ENCODE data around the gene COL23A1.

Gene COL23A1

DNA sequence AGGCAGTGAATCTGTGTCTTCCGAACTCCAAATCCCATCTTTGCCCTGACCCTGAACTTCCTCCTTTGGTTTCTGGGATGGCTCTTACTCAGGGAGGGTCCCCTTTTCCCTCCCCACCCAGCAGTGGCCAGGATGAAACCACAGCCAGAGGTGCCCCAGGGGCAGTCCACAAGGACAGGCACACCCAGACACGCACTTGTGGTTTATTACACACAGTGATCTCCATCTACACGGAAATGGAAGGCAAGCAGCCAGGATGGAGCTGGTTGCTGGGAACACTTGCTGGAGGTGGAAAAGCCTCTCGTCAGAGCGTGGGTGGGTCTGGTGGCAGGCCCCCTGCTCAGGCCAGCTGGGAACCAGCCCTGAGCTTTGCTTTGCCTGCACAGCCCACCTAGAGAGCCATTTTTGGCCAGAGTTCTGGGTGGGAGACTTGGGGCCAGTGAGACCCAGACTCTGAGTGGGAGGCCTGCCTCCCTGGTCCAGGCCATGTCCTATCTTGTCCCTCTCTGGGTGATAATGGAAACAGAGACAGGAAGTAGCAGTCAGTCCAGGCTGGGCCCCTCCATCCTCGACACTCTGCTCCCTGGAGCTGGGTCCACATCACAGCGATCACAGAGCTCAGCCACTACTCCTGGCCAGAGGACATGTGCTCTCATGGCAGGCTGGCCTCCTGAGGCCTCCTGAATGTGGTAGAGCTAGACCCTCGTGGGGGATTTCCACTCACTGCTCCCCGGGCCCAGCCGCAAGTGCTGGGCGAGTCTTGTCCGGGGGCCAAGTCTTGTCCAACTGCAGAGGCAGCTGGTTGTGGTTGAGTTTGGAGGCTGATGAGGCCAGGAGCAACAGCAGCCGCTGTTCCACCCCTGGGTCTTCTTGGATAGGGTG lies 352.5 kb downstream of the COL23A1 start:
- TF ChIP-seq, protein P1, sequence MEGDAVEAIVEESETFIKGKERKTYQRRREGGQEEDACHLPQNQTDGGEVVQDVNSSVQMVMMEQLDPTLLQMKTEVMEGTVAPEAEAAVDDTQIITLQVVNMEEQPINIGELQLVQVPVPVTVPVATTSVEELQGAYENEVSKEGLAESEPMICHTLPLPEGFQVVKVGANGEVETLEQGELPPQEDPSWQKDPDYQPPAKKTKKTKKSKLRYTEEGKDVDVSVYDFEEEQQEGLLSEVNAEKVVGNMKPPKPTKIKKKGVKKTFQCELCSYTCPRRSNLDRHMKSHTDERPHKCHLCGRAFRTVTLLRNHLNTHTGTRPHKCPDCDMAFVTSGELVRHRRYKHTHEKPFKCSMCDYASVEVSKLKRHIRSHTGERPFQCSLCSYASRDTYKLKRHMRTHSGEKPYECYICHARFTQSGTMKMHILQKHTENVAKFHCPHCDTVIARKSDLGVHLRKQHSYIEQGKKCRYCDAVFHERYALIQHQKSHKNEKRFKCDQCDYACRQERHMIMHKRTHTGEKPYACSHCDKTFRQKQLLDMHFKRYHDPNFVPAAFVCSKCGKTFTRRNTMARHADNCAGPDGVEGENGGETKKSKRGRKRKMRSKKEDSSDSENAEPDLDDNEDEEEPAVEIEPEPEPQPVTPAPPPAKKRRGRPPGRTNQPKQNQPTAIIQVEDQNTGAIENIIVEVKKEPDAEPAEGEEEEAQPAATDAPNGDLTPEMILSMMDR (conservative IDR thresholded peaks at IDR 0.05) = no peak

DNA sequence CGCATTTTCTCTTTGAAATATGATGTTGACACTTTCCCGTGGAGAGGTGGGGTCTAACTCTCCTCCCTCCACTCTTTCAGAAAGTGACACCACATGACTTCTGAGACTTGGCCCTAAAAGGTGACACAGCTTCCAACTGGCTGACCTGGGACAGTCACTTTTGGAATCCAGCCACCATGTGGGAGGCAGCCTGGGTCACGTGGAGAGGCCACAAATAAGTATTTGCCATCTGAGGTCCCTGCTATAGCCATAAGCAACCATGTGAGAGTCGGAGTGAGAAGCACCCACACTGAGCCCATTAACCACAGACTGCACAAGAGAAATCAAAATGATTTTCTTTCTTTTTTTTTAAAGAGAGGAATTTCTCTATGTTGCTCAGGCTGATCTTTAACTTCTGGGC lies 353.5 kb downstream of the COL23A1 start:
- no peak overlapping the region for H3K27ac ChIP-seq
- TF ChIP-seq, protein P1 (conservative IDR thresholded peaks at IDR 0.05) = no peak

More for the DNA sequence above, 352.5 kb downstream of the COL23A1 start:
- no peak overlapping the region for H3K27ac ChIP-seq

DNA sequence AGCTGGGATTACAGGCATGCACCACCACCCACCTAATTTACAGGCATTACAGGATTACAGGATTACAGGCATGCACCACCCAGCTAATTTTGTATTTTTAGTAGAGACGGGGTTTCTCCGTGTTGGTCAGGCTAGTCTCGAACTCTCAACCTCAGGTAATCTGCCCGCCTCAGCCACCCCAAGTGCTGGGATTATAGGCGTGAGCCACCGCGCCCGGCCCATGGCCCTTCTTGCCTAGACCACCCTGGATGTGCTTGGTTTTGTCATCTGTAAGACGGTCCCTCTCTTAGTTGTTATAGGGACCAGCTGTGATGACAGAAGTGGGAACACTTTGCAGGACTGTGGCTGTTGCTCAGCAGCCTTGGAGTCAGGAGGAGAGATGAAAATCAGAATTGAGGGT lies 354.1 kb downstream of the COL23A1 start:
- TF ChIP-seq, protein P1 (conservative IDR thresholded peaks at IDR 0.05) = no peak
- no peak overlapping the region for H3K27ac ChIP-seq

DNA sequence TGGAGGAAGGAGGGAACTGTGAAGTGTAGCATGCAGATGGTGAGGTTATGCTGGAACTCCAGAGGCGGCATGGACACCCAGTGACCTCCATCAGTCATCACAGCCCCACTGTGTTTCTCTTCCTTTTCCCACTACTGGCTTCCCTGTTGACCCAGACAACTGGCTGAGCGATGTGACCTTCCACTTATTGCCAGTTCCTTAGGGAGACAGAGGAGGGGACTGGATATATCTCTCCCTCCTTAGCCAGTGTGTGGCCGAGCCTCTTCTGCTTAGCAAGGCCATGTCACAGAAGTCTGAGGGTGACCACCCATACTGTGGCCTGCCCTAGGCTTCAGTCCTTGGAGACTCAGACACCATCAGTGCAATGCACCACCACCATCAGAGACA lies 354.6 kb downstream of the COL23A1 start:
- H3K27ac ChIP-seq = no peak overlapping the region
- TF ChIP-seq, protein P1 (conservative IDR thresholded peaks at IDR 0.05) = no peak

DNA sequence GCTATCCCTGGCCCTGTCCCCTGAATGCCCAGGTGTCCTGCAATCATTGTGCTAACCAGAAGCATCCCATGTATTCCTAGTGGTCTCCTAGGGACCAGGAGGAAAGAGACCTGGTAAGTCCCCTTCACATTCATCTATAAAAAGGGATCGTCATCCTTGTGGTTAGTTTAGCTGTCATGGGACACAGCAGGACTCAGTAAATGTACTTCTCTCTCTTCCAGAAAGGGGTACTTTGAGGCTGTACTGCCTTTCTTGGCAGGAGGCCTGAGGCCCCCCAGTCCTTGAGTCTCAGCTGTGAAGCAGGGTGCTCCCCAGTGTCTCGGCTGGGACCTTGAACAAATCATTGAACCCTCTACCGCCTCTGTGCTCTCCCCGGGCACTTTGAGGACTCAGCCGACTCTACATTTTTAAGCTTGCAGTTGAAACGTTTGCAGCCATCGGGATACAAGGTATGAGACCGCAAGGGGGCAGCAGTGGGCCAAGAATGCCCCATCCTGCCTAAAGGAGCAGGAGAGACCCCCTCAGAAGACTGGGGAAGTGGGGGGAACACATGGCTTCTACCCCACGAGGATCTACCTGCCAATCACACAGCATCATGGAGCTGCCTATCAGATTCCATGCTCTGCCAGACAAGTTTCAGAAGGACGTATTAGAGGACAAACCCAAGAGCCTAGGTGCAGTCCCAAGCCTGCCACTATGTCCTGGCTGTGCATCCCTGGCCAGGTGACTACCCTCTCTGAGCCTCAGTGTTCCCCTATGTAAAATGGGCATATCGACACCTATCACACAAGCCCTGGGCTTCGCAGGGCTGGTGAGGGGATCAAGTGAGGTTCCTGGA lies 355.2 kb downstream of the COL23A1 start:
- H3K27ac ChIP-seq = no peak overlapping the region; the same call in 1 of the 2 replicates
- TF ChIP-seq, protein P1 (conservative IDR thresholded peaks at IDR 0.05) = peak; percentile 71

DNA sequence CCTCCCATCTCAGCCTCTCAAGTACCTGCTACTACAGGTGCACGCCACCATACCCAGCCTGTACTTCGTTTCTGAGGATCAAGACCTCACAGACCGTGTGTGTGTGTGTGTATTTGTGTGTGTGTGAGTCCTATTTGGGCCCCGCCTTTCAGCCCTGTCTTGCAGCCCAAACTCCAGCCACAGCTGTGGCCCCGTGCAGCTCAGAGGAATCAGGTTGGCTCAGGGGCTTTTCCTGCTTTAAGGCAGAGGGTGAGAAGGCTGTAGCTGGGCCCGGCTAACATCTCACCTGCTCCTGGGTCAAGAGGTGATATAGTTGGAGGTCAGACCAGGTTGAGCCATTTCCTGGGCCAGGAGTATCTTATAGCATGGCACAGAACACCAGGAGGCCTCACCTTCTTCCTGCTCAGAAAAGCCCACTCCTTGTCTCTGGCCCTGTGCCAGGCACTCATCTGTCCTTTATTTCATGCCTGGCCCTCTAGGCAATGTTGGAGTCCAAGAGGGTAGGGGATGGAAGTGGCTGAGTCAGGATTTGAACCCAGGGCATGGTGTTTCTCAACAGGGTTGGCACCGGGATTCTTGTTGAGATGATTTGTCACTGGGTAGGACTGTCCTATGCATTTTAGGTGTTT lies 356.0 kb downstream of the COL23A1 start:
- TF ChIP-seq, protein P1 (conservative IDR thresholded peaks at IDR 0.05) = no peak
- no peak overlapping the region; the same call in 1 of the 2 replicates for H3K27ac ChIP-seq

All from VCaP (cell line).